IPS-18c (cell line): ENCODE measurements around the gene ADIPOQ.
"Not testable (repeated sequence)": the region's sequence is repeated elsewhere in the genome, so short reads cannot be mapped to it uniquely, and the experiment has no call there.

Source experiments
- H3K4me3 ChIP-seq: 2 replicates; pipeline ENCODE4 v1.7.0; 2013; ENCODE audit warnings: low read depth, mild to moderate bottlenecking, low read length, moderate library complexity; ENCODE audit not compliant: insufficient read depth
- H3K9me3 ChIP-seq: one replicate; pipeline ENCODE4 v1.6.1; 2013; ENCODE audit warnings: mild to moderate bottlenecking, low read length, moderate library complexity; ENCODE audit not compliant: control insufficient read depth, insufficient read depth

ADIPOQ gene

GRCh38 chr3:186884868-186885267, 42.4 kb downstream of the ADIPOQ start:
- H3K9me3 ChIP-seq, H3K4me3 ChIP-seq: not testable (repeated sequence)

DNA sequence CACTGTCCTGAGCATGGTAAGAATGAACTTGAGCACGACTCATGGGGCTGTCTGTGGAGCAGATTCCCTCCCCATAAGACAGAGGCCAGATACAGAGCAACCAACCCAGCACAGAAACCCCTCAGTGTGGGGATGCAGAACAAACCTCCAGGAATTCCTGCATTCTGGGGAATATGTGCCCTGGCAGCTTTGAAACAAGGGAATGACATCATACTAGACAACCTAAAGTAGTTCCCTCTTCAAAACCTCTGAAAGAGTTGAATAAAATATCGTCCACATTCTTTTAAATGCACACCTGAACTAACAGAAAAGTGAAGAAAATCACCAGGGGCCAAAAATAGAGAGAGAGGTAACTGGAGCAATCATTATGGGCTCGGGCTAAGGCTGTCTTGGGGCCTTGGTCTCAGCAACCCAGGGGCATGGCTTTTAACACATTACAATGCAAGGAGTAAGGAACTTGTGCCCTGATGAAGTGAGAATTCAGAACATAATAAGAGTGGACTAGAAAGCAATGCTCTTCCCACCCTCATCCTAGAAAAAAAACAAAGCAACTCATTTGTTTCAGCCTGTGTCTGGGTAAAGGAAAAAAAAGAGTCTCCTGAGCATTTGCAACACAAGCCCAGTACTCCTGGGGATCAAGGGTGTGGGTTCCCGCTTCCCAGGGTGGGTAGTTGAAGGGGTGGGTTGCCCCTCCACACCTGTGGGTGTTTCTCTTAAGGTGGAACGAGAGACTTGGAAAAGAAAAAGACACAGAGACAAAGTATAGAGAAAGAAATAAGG, 43.9 kb downstream of the ADIPOQ start:
- no peaks in the 10 kb centered on the region for H3K9me3 ChIP-seq
- H3K4me3 ChIP-seq = no peak overlapping the region

DNA sequence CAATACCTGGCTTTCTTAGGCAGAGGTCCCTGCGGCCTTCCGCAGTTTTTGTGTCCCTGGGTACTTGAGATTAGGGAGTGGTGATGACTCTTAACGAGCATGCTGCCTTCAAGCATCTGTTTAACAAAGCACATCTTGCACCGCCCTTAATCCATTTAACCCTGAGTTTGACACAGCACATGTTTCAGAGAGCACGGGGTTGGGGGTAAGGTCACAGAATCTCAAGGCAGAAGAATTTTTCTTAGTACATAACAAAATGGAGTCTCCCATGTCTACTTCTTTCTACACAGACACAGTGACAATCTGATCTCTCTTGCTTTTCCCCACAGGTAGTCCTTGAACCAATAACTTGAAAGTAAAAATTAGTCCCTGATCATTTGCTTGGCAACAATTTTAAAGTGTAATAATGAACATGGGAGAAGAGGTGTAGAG, 45.0 kb downstream of the ADIPOQ start:
- H3K4me3 ChIP-seq, H3K9me3 ChIP-seq: not testable (repeated sequence)

- Histone ChIP-seq H3K9me3 (no peaks in the 10 kb centered on the region), H3K4me3 (no peak overlapping the region)
These were observed 46.1 kb downstream of the ADIPOQ start for GRCh38 chr3:186888569-186888968.

- H3K9me3 ChIP-seq, H3K4me3 ChIP-seq: not testable (repeated sequence)
These were observed 47.2 kb downstream of the ADIPOQ start for GRCh38 chr3:186889698-186890097.

GRCh38 chr3:186890911-186891310, 48.4 kb downstream of the ADIPOQ start:
- H3K4me3 ChIP-seq = no peak overlapping the region

GRCh38 chr3:186893071-186893470, 50.6 kb downstream of the ADIPOQ start:
- H3K9me3 ChIP-seq, H3K4me3 ChIP-seq: not testable (repeated sequence)

More at GRCh38 chr3:186890911-186891310, 48.4 kb downstream of the ADIPOQ start:
- peaks cover 4% of the 10 kb centered on the region for H3K9me3 ChIP-seq

DNA sequence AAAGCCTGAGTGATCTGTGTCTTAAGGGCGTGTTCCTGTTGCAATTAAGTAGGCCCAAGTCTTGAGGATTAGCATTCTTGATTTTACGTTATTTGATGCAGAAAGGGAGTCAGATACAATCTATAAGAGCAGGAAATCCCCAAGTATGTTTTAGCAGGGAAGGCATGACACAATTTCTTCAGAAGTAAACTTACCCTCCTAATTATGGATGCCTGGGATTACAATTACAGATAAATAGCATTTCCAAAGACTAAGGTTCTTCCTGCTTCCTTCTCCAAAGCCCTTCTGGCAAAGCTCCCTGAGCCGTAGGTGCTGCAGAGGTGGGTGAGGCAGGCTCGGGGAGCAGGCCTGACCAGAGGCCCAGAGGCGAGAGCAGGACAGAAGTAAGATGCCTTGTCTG, 52.9 kb downstream of the ADIPOQ start:
- H3K4me3 ChIP-seq = no peak overlapping the region
- H3K9me3 ChIP-seq = peaks cover 4% of the 10 kb centered on the region

DNA sequence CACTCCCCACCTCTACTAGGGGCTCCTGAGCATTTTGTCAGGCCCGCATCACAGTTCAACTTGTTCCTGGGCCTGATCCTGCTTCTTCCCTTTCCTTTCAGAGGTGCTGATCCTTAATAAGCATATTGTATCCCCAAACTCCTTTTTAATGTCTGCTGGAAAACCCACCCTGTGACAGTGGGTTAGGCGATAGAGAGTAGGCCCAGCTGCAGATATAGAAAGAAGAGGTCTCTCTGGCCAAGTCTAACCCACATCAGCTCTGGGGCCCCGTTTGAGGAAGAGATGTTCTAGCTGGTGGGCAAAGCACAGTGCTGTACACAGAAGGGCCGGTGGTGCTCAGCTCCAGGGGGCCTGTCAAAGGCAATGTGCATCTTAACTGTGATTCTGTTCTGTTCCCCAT, 53.5 kb downstream of the ADIPOQ start:
- no peak overlapping the region for H3K4me3 ChIP-seq
- peaks cover 4% of the 10 kb centered on the region for H3K9me3 ChIP-seq

- Histone ChIP-seq H3K9me3 (peaks cover 4% of the 10 kb centered on the region), H3K4me3 (no peak overlapping the region)
These were observed 54.4 kb downstream of the ADIPOQ start for GRCh38 chr3:186896875-186897274.

DNA sequence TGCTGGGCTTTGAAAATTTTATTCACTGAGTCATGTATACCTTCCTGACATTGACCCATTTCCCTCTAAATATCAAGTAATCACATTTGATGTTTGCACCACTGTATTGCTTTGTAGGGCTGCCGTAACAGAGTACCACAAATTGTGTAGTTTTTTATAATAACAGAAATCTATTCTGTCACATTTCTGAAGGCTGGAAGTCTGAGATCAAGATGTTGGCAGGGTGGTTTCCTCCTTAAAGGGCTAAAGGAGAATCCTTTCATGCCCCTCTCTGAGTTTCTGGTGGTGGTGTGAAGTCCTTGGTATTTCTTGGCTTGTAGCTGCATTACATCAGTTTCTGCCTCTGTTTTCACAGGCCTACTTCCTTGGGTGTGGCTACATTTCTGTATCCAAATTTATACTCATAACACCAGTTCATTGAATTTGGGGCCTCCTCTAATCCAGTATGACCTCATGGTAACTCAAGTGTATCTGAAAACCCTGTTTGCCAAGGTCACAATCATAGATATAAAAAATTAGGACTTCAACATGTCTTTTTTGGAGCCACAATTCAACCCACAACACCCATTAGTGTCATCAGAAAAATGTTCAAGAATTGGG, 58.7 kb downstream of the ADIPOQ start:
- Histone ChIP-seq H3K9me3 (no peaks in the 10 kb centered on the region), H3K4me3 (no peak overlapping the region)

DNA sequence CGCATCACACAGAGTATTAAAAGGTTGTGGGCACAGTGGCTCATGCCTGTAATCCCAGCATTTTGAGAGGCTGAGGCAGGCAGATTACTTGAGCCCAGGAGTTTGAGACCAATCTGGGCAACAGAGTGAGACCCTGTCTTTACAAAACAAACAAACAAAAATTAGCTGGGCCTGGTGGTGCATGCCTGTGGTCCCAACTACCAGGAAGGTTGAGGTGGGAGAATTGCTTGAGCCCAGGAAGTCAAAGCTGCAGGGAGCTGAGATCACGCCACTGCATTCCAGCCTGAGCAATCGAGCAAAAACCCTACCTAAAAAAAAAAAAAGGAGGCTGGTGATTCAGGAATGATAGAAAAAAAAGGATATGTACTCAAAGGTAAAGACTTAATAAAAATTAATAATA, 59.6 kb downstream of the ADIPOQ start:
- H3K4me3 ChIP-seq = no peak overlapping the region
- H3K9me3 ChIP-seq = no peaks in the 10 kb centered on the region

DNA sequence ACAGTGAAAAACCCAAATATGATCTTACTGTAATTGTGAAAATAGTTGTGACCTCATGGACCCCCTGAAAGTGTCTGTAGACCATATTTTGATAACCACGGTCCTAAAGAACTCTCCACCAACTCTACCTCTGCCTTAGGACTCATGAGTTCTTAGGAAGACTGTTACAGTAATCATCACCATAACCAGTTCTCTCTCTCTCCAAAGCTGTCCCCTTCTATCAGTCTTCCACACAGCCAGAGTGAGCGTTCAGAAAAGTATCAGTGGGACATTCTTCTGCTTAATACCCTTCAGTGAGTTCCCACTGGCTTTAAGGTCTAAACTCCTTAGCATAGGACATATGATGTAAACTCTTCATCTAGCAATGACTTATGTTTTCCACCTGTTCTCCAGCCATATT, 60.2 kb downstream of the ADIPOQ start:
- Histone ChIP-seq H3K4me3 (no peak overlapping the region), H3K9me3 (no peaks in the 10 kb centered on the region)

DNA sequence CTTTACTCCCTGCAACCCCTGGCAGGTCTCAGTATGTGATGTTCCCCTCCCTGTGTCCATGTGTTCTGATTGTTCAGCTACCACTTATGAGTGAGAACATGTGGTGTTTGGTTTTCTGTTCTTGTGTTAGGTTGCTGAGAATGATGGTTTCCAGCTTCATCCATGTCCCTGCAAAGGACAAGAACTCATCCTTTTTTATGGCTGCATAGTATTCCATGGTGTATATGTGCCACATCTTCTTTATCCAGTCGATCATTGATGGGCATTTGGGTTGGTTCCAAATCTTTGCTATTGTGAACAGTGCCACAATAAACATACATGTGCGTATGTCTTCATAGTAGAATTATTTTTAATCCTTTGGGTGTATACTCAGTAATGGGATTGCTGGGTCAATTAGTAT, 61.2 kb downstream of the ADIPOQ start:
- not testable (repeated sequence) for H3K9me3 ChIP-seq, H3K4me3 ChIP-seq

DNA sequence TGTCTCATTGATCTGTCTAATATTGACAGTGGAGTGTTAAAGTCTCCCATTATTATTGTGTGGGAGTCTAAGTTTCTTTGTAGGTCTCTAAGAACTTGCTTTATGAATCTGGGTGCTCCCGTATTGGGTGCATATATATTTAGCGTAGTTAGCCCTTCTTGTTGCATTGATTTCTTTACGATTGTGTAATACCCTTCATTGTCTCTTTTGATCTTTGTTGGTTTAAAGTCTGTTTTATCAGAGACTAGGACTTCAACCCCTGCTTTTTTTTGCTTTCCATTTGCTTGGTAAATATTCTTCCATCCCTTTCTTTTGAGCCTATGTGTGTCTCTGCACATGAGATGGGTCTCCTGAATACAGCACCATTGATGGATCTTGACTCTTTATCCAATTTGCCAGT, 64.6 kb downstream of the ADIPOQ start:
- H3K9me3 ChIP-seq, H3K4me3 ChIP-seq: not testable (repeated sequence)
